Natural killer cell treated with Interleukin-12 subunit alpha and Interleukin-12 subunit beta and Interleukin-15 and Interleukin-18, amount 100 ng/mL, for 72 hours (primary cell): ENCODE results near the gene MAML2. TPM values are rescaled to one million over a fixed set of nuclear protein-coding genes. Genes with fewer than 3 reads are reported as not detected.
A peak's percentile ranks its signal among the peaks of the same experiment; 100 is the strongest.
"Not testable (repeated sequence)": the region's sequence is repeated elsewhere in the genome, so short reads cannot be mapped to it uniquely, and the experiment has no call there.

Source experiments
- ATAC-seq, 2 donors: fragments of 150-1000 bp; cut with Tn5 transposase in 1 of 2; sonication (Bioruptor Pico), chemical (Tn5 transposase) in 1 of 2; 2 replicates each; pipeline ENCODE4 v1.10.0; 2021
- DNase-seq: peaks from one replicate; pipeline ENCODE4 v3.0.0; 2022; ENCODE audit warnings: low spot score
- H3K27ac Mint-ChIP-seq, 2 donors: 1 replicate in 1 of 2; 2 replicates in 1 of 2; pipeline ENCODE4 v1.8.0; 2022; ENCODE audit warnings: mixed read lengths in 2 of 2, mild to moderate bottlenecking in 1 of 2, moderate library complexity in 1 of 2
- H3K27me3 Mint-ChIP-seq, 2 donors: 1 replicate in 1 of 2; 2 replicates in 1 of 2; pipeline ENCODE4 v1.8.0; 2022; ENCODE audit warnings: mixed read lengths in 2 of 2
- H3K36me3 Mint-ChIP-seq: one replicate; pipeline ENCODE4 v1.8.0; 2022; ENCODE audit warnings: mixed read lengths
- H3K4me1 Mint-ChIP-seq, 2 donors: 1 replicate in 1 of 2; 2 replicates in 1 of 2; pipeline ENCODE4 v1.8.0; 2022; ENCODE audit warnings: low read depth in 2 of 2, mixed read lengths in 2 of 2, mild to moderate bottlenecking in 1 of 2
- H3K4me3 Mint-ChIP-seq: one replicate; pipeline ENCODE4 v1.8.0; 2022; ENCODE audit warnings: mixed read lengths
- H3K9me3 Mint-ChIP-seq: 2 replicates; pipeline ENCODE4 v1.8.0; 2022; ENCODE audit warnings: mixed read lengths
- total RNA-seq, 2 donors: library from RNA; stranded (reverse); gene quantifications; one replicate each; pipeline ENCODE4 v1.2.3, GENCODE V29; 2022

The MAML2 gene
- total RNA-seq, 2 donors from 2014 or later = 15.9 to 21.9 TPM

DNA sequence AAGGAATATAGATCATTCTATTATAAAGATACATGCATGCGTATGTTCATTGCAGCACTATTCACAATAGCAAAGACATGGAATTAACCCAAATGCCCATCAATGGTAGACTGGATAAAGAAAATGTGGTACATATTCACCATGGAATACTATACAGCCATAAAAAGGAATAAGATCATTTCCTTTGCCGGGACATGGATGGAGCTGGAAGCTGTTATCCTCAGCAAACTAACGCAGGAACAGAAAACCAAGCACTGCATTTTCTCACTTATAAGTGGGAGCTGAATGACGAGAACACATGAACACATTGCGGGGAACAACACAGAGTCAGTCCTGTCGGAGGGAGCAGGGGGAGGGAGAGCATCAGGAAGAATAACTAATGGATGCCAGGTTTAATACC, 57.0 kb downstream of the MAML2 start:
- Mint-ChIP-seq H3K36me3 (peaks cover 24% of the 10 kb centered on the region), H3K4me1 (peaks cover 32 to 33% of the 10 kb centered on the region in 2 donors), H3K9me3 (peaks cover 10% of the 10 kb centered on the region), H3K27ac (peak overlapping the region in 1 of 2 donors; percentile 13)
- ATAC-seq, H3K4me3 Mint-ChIP-seq, H3K27me3 Mint-ChIP-seq, DNase-seq: not testable (repeated sequence)

DNA sequence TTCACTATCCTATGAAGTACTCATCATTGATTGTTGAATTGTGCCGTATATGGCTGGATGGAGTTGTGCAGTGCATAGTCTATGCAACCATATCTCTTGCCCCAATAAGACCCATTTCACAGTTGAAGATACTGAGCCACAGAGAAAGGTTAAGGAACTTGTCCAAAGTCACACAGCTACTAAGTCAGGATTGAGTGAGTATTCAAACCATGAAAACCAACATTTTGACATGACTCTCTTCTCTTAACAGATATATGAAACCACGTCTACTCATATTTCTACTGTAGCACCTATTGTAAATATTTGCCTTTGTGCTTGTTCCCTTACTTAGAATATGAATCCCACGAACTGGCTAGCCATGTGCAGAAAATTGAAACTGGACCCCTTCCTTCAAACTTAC, 58.1 kb downstream of the MAML2 start:
- H3K4me3 Mint-ChIP-seq = peak overlapping the region; percentile 71
- peak overlapping the region; percentile 13 to 28 for H3K27ac Mint-ChIP-seq
- peaks cover 10% of the 10 kb centered on the region for H3K9me3 Mint-ChIP-seq
- DNase-seq = no peak
- H3K36me3 Mint-ChIP-seq = peaks cover 24% of the 10 kb centered on the region
- H3K4me1 Mint-ChIP-seq = peaks cover 35 to 37% of the 10 kb centered on the region in 2 donors
- peak; percentile 6 to 82 for ATAC-seq
- no peaks in the 10 kb centered on the region for H3K27me3 Mint-ChIP-seq

DNA sequence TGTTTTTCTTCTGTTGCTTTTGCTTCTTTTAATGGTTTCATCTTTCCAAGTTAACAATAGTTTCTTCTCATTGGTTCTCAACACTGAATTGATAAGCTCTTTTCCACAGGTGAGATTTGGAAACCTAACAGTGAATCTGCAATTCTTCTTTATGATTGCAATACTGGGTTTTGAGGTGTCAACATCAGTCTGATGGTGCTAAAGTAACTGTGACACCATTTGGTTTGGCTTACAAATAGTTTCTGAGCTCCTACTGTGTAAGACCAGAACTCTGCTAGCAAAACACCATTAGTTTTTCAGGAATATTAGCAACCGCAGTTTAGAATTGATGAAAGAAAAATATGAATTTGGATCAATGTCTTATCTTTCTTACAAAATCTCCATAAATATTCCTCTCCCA, 58.6 kb downstream of the MAML2 start:
- ATAC-seq (peak; percentile 53 to 61), DNase-seq (no peak)
- H3K9me3 Mint-ChIP-seq = peaks cover 10% of the 10 kb centered on the region
- peak overlapping the region; percentile 13 to 28 for H3K27ac Mint-ChIP-seq
- peaks cover 35 to 37% of the 10 kb centered on the region in 2 donors for H3K4me1 Mint-ChIP-seq
- H3K27me3 Mint-ChIP-seq = no peaks in the 10 kb centered on the region
- peaks cover 24% of the 10 kb centered on the region for H3K36me3 Mint-ChIP-seq
- H3K4me3 Mint-ChIP-seq = peak overlapping the region; percentile 36

DNA sequence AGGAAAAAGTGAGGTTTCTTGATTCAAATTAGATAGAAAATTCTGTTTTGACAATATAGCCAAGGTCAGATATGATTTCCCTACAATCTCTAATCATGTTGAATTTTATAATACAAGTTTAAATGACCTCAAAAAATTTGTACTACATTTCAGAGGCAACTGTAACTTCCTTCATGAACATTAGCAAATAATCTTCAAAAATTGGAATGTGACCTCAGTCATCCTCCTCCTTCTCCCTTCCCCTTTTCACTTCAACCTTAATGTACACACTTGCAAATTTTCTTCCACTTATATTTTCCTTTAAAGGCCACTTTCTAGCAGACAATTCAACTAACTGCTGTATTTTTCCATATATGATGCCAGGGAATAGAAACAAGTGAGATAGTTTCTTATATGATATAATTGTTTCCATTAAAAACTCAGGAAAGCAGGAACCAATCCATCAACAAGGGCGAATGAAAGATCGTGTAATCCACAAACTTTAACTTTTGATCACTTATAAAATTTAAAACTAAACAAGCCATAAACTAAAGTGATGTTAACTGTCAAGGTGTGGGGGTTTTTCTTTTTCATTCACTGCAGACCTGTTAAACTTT, 60.3 kb downstream of the MAML2 start:
- ATAC-seq (no peak), DNase-seq (no peak)
- Mint-ChIP-seq H3K9me3 (peaks cover 10% of the 10 kb centered on the region), H3K27me3 (no peaks in the 10 kb centered on the region), H3K27ac (peak overlapping the region in 1 of 2 donors; percentile 6), H3K4me1 (peaks cover 43 to 45% of the 10 kb centered on the region in 2 donors), H3K36me3 (peaks cover 20% of the 10 kb centered on the region), H3K4me3 (no peak overlapping the region)

GRCh38 chr11:96280444-96280843, 62.6 kb downstream of the MAML2 start:
- ATAC-seq (no peak), DNase-seq (no peak)
- Mint-ChIP-seq H3K4me1 (peaks cover 35 to 37% of the 10 kb centered on the region in 2 donors), H3K27ac (no peak overlapping the region), H3K36me3 (peaks cover 12% of the 10 kb centered on the region), H3K27me3 (no peaks in the 10 kb centered on the region), H3K9me3 (peaks cover 6% of the 10 kb centered on the region), H3K4me3 (no peak overlapping the region)

DNA sequence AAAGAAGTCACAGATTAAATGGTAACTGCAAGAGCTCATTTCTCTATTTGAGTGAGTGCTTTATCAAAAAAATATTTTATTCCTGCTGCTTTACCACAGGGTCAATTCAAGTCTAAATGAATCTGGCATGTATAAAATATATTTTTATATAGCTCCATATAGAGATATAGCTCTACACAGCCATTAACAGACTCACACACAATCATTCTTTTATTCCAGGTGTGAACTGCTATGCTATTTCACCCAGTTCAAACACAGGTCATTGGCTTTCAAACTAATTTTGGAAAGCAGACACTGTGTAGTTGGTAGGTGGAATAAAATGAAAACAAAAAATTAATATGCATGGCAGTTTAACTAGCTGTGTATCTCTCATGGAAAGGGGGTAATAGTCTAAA, 63.1 kb downstream of the MAML2 start:
- Mint-ChIP-seq H3K9me3 (peaks cover 6% of the 10 kb centered on the region), H3K27me3 (no peaks in the 10 kb centered on the region), H3K4me1 (peaks cover 30 to 32% of the 10 kb centered on the region in 2 donors), H3K4me3 (no peak overlapping the region), H3K36me3 (peaks cover 6% of the 10 kb centered on the region), H3K27ac (no peak overlapping the region)
- ATAC-seq (no peak), DNase-seq (no peak)

DNA sequence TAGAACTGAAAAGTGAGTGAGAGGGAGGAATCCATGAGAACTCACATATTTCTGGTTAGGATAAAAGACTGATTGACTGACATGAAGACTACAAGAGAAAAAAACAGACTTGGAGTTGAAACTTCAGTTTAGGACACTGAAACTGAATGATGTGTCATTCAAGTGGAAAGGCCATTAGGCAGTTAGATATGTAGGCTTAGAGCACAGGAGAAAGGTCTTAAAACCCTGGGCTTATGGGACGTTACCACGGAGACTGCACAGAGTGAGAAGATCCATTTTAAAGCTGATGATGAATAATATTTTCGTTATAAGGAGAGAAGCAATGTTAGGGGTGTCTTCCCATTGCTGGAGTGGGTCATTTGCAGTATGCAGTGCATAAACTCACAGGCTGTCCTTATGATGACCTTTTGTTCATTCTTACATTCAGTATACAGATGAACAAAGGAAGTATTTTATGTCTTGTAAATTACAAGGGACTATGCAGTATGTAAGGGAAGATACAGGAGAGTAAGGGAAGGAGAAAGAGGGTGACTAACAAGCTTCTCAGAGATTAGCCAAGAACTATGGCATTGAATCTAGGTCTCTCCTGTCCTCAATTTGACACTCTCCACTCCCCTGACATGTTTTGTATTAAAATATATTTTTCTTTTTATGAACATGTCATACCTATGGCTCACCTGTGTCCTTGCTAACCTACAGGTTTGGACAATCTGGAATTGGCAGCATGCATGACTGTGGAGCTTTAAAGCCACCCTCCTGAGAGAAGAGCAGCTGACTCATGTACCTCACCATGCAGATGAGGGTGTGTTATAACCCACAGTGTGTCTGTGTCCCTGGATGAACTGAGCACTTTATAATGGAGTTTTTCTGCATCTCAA, 63.7 kb downstream of the MAML2 start:
- Mint-ChIP-seq H3K4me1 (peaks cover 25% of the 10 kb centered on the region in 2 donors), H3K27ac (peak overlapping the region in 1 of 2 donors; percentile 7), H3K36me3 (peaks cover 5% of the 10 kb centered on the region), H3K9me3 (peaks cover 5% of the 10 kb centered on the region), H3K4me3 (no peak overlapping the region), H3K27me3 (no peaks in the 10 kb centered on the region)
- ATAC-seq (peak; percentile 56 to 59), DNase-seq (no peak)

DNA sequence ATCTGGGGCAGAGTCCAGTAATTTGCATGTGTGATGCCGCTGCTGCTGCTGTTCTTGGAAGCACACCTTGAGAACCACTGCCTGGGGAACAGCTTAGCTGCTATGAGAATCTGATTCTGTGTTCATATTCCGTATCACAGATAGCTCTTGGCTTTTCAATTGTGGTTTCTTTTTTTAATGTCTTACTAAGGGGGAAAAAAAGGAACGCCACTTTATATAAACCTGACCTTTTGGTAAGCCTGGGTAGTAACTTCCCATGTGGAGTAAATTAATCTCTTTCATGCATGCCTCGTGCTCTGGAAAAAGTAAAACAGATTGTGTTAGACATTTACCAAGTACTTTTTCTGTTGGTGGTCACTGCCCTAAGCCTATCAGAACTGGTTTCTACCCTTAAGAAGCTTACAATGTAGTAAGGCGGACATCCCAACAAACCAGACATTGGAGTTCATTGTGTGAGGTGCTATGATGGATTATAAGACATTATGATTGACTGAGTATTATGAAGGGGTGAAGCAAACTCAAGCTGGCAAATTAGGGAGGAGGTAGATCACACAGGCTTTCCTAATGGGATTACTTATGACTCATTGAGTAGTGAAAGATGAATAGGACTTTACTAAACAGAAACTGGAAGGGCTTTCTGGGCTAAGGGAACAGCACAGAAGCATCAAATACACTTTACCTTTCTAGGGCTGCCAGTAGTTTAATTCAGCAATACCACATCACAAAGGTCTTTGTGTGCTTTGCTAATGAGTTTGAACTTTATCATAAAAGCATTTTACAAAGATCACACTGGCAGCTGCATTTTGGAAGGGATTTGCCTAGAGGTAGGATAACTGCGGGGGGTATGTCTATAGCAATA, 64.7 kb downstream of the MAML2 start:
- H3K9me3 Mint-ChIP-seq = no peaks in the 10 kb centered on the region
- H3K4me3 Mint-ChIP-seq = no peak overlapping the region
- H3K36me3 Mint-ChIP-seq = no peaks in the 10 kb centered on the region
- H3K27ac Mint-ChIP-seq = peak overlapping the region in 1 of 2 donors; percentile 7
- peaks cover 17 to 18% of the 10 kb centered on the region in 2 donors for H3K4me1 Mint-ChIP-seq
- ATAC-seq (no peak), DNase-seq (no peak)
- no peaks in the 10 kb centered on the region for H3K27me3 Mint-ChIP-seq

DNA sequence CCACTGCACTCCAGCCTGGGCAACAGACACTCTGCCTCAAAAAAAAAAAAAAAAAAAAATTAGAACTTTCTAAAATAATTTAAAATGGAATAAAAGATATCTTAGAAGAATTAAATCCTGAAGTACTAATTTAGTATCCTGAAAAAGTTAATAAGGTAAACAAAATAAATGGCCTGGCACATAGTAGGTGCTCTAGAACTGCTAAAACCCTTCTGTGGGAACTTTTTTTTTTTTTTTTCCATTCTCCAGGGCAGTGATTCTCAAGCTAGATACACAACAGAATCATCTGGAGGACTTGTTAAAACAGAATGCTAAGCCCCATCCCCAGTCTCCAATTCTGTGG, 65.3 kb downstream of the MAML2 start:
- DNase-seq (no peak), ATAC-seq (no peak)
- Mint-ChIP-seq H3K9me3 (no peaks in the 10 kb centered on the region), H3K36me3 (no peaks in the 10 kb centered on the region), H3K4me3 (no peak overlapping the region), H3K27ac (no peak overlapping the region), H3K4me1 (peaks cover 16 to 20% of the 10 kb centered on the region in 2 donors), H3K27me3 (no peaks in the 10 kb centered on the region)

DNA sequence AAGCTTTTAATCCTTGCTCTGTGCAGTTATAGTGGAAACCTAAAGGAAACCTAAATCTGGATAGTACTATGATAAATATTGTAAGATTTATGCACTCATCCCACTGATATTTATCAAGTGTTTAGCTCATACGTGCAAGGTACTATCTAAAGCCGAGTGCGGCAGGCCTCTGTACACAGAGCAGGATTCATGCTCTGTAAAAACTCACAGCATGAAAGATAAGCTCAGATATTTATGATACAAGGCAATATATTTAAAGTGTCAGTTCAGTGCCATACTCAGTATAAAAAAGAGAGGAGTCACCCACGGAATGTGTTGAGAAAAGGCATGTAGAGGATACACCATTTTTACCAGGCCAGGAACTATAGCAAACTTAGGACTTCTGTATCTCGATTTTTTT, 66.2 kb downstream of the MAML2 start:
- H3K4me1 Mint-ChIP-seq = peaks cover 20 to 25% of the 10 kb centered on the region in 2 donors
- peaks cover 2% of the 10 kb centered on the region for H3K9me3 Mint-ChIP-seq
- ATAC-seq (no peak), DNase-seq (no peak)
- peaks cover 4% of the 10 kb centered on the region for H3K36me3 Mint-ChIP-seq
- H3K27me3 Mint-ChIP-seq = no peaks in the 10 kb centered on the region
- H3K4me3 Mint-ChIP-seq = no peak overlapping the region
- no peak overlapping the region for H3K27ac Mint-ChIP-seq

- no peaks in the 10 kb centered on the region for H3K27me3 Mint-ChIP-seq
- ATAC-seq (no peak), DNase-seq (no peak)
- no peak overlapping the region for H3K27ac Mint-ChIP-seq
- H3K4me1 Mint-ChIP-seq = peaks cover 24 to 31% of the 10 kb centered on the region in 2 donors
- peaks cover 6% of the 10 kb centered on the region for H3K9me3 Mint-ChIP-seq
- H3K4me3 Mint-ChIP-seq = no peak overlapping the region
- peaks cover 9% of the 10 kb centered on the region for H3K36me3 Mint-ChIP-seq
Observed at GRCh38 chr11:96275801-96276594, 67.0 kb downstream of the MAML2 start.

DNA sequence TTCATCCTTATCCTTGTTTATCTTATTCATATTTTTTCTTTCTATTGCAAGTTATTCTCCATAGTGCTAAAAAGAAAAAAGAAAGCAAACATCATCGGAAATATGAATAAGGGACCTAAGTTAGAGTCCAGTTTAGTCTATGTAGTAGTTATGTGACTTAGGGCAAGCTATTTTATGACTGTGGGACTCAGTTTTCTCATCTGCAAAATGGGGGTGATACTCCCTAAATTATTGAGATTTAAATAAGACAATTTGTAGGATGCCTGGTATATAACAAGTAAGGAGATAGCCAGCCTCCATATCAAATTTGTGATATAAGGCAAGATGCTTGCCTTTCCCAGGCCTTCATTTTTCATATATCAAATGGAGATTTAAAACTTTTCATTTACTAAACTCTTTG, 69.5 kb downstream of the MAML2 start:
- Mint-ChIP-seq H3K27me3 (no peaks in the 10 kb centered on the region), H3K36me3 (peaks cover 9% of the 10 kb centered on the region), H3K27ac (no peak overlapping the region), H3K9me3 (peaks cover 6% of the 10 kb centered on the region), H3K4me3 (no peak overlapping the region), H3K4me1 (peaks cover 25 to 27% of the 10 kb centered on the region in 2 donors)
- ATAC-seq (no peak), DNase-seq (no peak)
